Measurements from ENCODE around the gene MMS22L. TPM values are rescaled to one million over a fixed set of nuclear protein-coding genes. Genes with fewer than 3 reads are reported as not detected.
"Not testable (repeated sequence)": the region's sequence is repeated elsewhere in the genome, so short reads cannot be mapped to it uniquely, and the experiment has no call there.

MMS22L gene
- polyA plus RNA-seq, 1 experiment: 4.3 TPM

DNA sequence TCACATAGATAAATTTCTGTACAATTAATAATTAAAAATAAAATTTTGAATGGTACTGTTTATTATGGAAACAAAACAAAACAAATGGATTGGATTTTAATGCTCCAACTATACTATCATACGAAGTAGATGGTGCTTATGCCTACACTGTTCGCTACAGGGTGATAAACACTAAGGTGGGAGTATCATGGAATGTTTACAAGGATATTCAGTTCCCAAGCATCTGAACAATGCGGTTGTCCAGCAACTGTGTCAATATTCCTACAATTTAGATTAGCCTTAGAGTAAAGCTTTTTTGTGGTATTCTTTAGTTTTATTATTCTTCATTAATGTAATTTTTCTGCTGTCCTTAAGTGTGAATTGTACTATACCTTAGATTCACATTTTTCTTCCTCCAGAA is 105.1 kb downstream of the MMS22L start:
- ChIA-PET POLR2A (no interaction called here), CTCF (interaction anchor here (1.6 kb wide), 1 partner anchor 8 kb away, joined by 8 read pairs; no protein-coding TSS in a partner anchor)
- Histone ChIP-seq H3K4me3 (ENCODE audit: low read depth, low read length) (no peak overlapping the region), H3K36me3 (ENCODE audit: control insufficient read depth, insufficient read depth, low read length) (no peaks in the 10 kb centered on the region), H3K27me3 (ENCODE audit: control insufficient read depth, insufficient read depth, low read length) (no peaks in the 10 kb centered on the region)
- TF ChIP-seq, protein P1, sequence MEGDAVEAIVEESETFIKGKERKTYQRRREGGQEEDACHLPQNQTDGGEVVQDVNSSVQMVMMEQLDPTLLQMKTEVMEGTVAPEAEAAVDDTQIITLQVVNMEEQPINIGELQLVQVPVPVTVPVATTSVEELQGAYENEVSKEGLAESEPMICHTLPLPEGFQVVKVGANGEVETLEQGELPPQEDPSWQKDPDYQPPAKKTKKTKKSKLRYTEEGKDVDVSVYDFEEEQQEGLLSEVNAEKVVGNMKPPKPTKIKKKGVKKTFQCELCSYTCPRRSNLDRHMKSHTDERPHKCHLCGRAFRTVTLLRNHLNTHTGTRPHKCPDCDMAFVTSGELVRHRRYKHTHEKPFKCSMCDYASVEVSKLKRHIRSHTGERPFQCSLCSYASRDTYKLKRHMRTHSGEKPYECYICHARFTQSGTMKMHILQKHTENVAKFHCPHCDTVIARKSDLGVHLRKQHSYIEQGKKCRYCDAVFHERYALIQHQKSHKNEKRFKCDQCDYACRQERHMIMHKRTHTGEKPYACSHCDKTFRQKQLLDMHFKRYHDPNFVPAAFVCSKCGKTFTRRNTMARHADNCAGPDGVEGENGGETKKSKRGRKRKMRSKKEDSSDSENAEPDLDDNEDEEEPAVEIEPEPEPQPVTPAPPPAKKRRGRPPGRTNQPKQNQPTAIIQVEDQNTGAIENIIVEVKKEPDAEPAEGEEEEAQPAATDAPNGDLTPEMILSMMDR (IDR thresholded peaks at IDR 0.05; ENCODE audit: insufficient read depth, low read depth, low read length): no peak
- no peak for DNase-seq (ENCODE audit: low read depth)

DNA sequence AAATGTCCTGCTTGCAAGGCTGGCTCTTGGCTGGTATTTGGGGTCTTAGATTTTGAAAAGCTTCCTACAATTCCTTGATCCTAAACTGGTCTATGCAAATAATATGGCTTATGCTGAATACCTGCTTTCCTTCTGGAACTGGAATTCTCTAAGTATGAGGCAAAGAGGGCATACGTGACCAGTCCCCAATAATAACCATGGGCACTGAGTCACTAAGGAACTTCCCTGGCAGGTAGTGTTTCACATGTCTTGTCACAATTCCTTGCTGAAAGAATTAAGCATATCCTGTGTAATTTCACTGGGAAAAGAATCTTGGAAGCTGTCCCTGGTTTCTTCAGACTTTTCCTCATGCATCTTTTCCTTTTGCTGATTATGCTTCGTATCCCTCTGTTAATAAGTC is 106.5 kb downstream of the MMS22L start:
- Histone ChIP-seq H3K36me3 (ENCODE audit: control insufficient read depth, insufficient read depth, low read length) (no peaks in the 10 kb centered on the region), H3K27me3 (ENCODE audit: control insufficient read depth, insufficient read depth, low read length) (no peaks in the 10 kb centered on the region), H3K4me3 (ENCODE audit: low read depth, low read length) (no peak overlapping the region)
- no peak for DNase-seq (ENCODE audit: low read depth)
- POLR2A ChIA-PET: no interaction called here
- TF ChIP-seq, protein P1 (IDR thresholded peaks at IDR 0.05; ENCODE audit: insufficient read depth, low read depth, low read length): no peak
- CTCF ChIA-PET: no interaction called here

DNA sequence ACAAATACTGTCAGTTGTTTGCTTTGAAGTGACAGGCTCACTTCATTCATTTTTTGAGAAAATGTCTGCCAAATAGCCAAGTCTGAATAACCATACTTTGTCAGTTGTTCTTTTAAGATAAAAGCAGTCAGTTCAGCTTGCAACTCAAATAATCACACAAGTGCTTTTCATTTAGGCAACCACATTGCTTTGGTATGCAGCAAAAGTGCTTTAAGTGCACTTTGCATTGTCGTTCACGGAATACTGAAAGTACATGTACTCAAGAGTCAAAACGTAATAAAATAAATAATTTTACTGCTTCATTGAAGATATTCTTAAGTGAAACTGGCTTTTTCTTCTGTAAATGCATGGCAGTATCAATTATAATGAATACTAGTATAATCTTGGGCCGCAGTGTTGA is 107.2 kb downstream of the MMS22L start:
- DNase-seq (ENCODE audit: low read depth): no peak
- CTCF ChIA-PET: interaction anchor here (2.1 kb wide), 1 partner anchor 10 kb away, joined by 13 read pairs; no protein-coding TSS in a partner anchor
- TF ChIP-seq, protein P1 (IDR thresholded peaks at IDR 0.05; ENCODE audit: insufficient read depth, low read depth, low read length): no peak
- no peak overlapping the region for H3K4me3 ChIP-seq (ENCODE audit: low read depth, low read length)
- H3K36me3 ChIP-seq (ENCODE audit: control insufficient read depth, insufficient read depth, low read length): no peaks in the 10 kb centered on the region
- POLR2A ChIA-PET: no interaction called here
- no peaks in the 10 kb centered on the region for H3K27me3 ChIP-seq (ENCODE audit: control insufficient read depth, insufficient read depth, low read length)

DNA sequence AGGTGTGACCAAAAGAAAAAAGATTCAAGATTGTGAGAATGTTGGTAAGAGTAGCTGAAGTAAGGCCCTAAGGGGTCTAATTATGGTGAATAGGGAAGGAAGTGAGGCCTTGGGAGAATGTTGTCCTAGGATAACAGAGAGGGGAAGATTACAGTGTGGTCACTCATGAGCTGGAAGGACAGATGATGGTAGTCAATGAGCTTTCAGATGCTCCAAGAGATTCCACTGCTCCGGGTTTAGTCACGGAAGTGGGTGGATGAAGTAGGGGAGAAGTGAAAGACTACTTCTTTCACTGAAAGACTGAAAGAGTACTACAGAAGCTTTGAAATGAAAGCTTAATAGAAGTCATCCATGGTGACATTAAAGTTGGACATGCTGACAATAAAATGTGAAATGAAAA is 108.5 kb downstream of the MMS22L start:
- ChIA-PET POLR2A (no interaction called here), CTCF (interaction anchor here (2.1 kb wide), 1 partner anchor 12 kb away, joined by 13 read pairs; no protein-coding TSS in a partner anchor)
- H3K4me3 ChIP-seq (ENCODE audit: low read depth, low read length): no peak overlapping the region
- no peak for DNase-seq (ENCODE audit: low read depth)
- TF ChIP-seq, protein P1 (IDR thresholded peaks at IDR 0.05; ENCODE audit: insufficient read depth, low read depth, low read length): no peak
- no peaks in the 10 kb centered on the region for H3K36me3 ChIP-seq (ENCODE audit: control insufficient read depth, insufficient read depth, low read length)
- no peaks in the 10 kb centered on the region for H3K27me3 ChIP-seq (ENCODE audit: control insufficient read depth, insufficient read depth, low read length)

DNA sequence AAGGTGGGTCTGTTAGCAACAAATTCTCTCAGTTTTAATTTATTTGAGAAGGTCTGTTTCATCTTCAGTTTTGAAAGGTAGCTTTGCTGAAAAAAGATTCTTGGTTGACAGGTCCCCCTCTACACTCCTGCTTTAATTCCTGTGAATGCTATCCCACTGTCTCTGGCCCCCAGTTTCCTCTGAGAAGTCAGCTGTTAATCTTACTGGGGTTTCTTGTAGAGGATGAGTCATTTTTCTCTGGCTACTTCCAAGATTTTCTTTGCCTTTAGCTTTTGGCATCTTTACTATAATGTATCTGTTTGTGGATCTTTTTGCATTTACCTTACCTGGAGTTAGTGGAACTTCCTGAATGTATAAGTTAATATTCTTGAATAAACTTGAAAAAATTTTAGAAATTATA is 122.7 kb downstream of the MMS22L start:
- ChIA-PET POLR2A (no interaction called here), CTCF (interaction anchor here (1.6 kb wide), 1 partner anchor 26 kb away, joined by 5 read pairs; no protein-coding TSS in a partner anchor)
- TF ChIP-seq, protein P1 (IDR thresholded peaks at IDR 0.05; ENCODE audit: insufficient read depth, low read depth, low read length): no peak
- no peak for DNase-seq (ENCODE audit: low read depth)
- Histone ChIP-seq H3K27me3 (ENCODE audit: control insufficient read depth, insufficient read depth, low read length) (no peaks in the 10 kb centered on the region), H3K4me3 (ENCODE audit: low read depth, low read length) (no peak overlapping the region), H3K36me3 (ENCODE audit: control insufficient read depth, insufficient read depth, low read length) (no peaks in the 10 kb centered on the region)

DNA sequence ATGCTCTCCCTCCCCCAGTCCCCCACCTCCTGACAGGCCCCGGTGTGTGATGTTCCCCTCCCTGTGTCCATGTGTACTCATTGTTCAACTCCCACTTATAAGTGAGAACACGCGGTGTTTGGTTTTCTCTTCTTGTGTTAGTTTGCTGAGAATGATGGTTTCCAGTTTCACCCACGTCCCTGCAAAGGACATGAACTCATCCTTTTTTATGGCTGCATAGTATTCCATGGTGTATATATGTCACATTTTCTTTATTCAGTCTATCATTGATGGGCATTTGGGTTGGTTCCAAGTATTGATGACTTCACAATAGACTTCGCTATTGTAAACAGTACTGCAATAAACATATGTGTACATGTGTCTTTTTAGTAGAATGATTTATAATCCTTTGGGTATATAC is 127.6 kb downstream of the MMS22L start:
- POLR2A ChIA-PET; H3K27me3 ChIP-seq (ENCODE audit: control insufficient read depth, insufficient read depth, low read length); H3K36me3 ChIP-seq (ENCODE audit: control insufficient read depth, insufficient read depth, low read length); H3K4me3 ChIP-seq (ENCODE audit: low read depth, low read length); DNase-seq (ENCODE audit: low read depth); CTCF ChIA-PET: not testable (repeated sequence)

All from BJ (cell line).